GM19455 (cell line): ENCODE results near the gene HOXB9.

ENCODE experiments used
- ATAC-seq: cut with Tn5 transposase; IDR thresholded peaks from one replicate; pipeline ENCODE4 v1.9.1; 2021; ENCODE audit not compliant: unreplicated experiment

Gene HOXB9

DNA sequence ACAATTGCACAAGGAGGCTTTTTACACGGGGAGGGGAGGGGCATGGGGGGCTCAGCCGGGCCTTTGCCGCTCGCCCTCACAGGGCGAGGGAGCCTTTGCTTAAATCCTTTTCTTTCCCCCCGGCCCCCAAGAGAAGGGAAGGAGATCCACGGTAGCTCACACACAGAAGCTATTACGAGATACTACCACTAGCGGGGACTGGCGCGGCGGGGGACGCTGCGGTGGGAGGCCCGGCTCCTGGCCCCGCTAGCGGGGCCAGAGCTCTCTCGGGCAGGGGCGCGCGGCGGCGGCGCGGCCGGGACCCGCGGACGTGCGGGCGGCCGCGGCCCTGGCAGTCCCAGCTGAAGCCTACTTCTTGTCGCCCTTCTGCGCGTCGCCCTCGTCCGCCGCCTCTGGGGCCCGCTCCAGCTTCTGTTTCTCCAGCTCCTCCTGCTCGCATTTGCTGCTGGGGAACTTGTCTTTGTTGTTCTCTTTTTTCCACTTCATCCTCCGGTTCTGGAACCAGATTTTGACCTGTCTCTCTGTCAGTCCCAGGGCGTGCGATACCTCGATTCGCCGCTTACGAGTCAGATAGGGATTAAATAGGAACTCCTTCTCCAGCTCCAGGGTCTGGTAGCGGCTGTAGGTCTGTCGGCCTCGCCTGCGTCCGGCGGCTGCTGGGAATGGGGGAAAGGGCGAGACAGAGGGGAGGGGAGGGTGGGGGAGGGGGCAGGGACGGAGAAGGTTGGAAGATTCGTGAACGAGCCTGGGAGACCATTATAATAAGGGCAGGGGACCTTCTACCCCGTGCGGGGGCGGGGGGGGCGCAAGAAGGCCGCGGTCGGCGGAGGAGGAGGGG is 13.1 kb downstream of the HOXB9 start:
- ATAC-seq, result no peak

DNA sequence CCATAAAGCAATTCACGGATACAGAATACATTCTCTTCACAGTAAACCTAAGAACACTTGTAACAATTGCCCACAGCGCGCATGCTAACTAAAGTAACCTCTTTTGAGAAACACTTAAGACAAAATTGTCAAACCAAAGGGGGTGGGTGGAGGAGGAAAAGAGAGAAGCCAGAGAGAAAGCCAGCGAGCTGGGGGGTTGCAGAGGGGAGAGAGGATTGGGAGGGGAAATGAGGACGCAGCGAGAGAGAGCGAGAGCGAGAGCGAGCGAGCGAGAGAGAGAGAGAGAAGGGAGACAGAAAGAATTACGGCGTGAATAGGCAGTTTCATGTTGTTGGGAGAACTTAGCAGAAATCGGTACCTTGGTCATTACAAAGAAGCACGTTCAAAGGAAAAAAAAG is 13.7 kb downstream of the HOXB9 start:
- ATAC-seq, result no peak

DNA sequence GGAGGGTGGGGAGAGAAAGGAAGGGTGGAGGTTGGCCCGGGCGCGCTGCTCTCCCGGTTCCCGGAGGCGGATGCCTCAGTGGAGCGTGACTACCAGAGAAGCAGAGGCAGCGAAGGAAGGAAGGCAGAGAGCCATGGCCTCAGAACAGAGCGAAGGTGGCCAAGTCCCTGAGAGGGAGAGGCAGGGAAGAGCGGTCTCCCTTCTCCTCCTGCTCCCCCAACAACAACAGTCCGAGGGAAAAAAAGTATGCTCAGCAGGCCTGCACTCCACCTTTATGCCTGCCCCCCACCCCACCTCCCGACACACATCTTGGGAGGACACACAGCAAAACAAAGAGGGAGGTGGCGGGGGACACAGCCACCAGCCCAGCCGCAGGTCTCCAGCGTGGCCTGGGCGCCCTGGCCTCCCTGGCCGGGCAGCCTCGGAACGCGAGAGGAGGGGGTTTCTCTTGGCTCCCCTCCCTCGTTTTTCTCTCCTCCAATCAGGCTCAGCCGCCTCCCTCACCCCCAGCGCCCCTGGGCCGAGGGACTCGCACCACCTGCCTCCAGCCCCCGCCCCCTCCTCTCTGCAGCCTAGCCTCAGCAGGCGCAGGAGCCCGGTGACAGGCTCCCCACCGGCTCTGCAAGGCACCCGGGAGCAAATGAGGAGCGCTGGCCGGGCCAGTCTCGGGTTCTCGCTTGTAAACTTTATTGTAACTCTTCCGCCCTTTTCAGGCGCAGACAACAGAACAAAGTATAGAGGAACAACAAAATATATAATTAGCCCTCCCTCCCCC is 14.3 kb downstream of the HOXB9 start:
- no peak for ATAC-seq

DNA sequence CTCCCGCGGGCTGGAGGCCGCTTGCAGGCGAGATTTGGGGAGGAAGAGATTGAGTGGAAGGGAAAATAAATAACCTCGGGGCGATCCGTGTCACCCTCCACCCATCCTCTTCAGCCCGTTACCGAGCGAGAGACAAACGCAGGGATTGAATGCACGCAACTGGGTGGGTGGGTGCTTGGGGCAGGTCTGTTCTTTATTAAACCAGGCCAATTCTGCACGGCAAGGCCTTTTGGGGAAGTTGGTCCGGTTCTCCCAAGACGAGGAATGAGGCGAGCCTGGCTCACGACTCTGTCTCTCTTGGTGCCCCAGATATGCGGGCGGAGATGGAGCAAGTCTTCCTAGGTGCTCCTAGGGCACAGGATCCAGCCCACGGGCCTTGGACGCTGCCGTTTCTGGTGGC is 14.9 kb downstream of the HOXB9 start:
- ATAC-seq, result no peak

- ATAC-seq, result no peak
These were observed 15.6 kb downstream of the HOXB9 start, which contains the start of gene HOXB7 for GRCh38 chr17:48610282-48611211. TSS of gene HOXB7 (minus strand) at chr17:48611017. CDS start at chr17:48610918, 99 bp downstream.

DNA sequence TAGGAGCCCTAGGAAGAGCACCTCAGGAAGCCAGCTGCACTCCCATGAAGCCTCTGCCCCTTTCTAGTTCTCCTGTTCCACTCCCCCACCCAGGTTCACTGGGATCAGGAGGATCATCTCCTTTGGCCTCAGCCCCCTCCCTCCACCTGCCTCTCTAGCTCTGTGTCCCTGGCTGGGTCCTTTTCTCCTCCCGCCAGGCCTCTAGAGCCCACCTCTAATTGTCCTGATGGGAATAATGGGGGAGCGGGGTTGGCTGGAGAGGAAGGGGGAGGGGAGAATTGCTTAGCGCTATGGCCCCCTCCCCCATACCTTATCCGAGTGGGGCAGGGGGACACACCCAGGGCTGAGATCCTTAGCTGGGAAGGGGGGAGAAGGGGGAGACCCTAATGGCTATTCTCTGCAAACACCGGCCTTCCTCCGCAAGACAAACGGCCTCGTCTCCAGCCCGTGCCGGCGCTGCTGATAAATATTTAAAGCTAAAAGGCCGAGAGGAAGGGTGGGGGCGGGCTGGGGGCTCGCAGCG is 16.3 kb downstream of the HOXB9 start:
- no peak for ATAC-seq

DNA sequence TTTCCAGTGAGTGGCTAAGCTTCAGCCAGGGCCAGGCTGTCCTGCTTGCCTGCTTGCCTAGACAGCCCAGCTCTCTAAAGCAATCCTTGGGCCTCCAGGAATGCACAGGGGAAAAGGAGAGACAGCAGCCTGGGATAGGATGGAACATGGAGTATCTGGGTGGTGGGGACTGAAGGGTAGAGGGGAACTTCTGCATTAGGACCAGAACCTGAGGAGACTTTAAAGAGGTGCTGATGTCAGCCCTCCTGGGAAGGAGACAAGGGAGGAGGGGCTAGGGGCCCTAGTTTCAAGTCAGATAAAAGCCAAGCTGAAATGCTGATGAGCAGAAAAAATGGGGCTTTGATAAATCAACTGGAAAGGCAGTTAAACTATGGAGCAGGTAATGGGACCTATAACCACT is 17.1 kb downstream of the HOXB9 start:
- ATAC-seq, result no peak

DNA sequence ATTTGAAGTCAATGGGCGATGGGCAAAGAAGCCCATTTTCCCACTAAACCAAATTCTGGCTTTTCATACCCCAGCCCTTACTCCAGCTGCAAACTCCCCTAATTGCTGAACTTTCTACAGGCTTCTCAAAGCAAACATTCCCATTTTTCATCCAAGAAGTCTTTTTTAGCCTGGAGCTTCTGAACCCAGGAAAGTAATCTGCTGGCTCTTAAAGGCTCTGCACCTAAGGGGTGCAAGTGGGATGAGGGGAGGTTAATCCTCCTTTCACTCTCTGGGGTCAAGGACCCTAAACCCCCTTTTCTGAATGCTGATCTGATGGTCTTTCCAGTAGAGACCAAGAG is 17.7 kb downstream of the HOXB9 start:
- ATAC-seq, result no peak

DNA sequence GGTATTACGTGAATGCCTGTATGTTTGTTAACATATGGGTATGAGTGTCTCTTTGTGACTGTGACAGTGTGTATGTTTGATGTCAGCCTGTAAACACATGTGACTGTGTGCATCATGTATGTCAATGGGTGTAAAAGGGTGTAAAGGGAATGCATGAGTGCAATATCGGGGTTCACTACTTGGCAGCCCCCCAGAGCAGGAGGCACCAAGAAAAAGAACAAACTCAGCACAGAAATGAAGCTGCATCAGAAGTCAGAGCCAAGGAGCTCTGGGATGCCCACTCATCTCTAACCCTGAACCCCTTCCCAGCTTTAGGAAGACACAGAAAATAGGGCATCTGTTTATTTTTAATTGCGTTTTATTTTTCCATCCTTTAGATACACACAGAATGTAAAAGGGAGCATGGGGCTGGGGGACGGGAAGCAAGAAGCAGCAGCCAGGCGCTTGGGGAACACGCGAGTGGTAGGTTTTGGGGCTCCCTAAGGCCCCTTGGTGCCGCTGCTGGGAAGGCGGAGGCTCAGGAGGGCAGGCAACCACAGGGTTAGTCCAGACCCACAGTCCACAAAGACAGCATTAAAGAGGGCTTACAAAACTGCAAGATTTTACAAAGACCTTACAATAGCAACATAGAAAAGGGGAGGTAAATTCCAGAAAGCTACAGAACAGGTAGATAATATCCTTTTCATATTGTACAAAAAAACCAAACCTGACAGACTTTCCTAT is 19.1 kb downstream of the HOXB9 start:
- no peak for ATAC-seq

DNA sequence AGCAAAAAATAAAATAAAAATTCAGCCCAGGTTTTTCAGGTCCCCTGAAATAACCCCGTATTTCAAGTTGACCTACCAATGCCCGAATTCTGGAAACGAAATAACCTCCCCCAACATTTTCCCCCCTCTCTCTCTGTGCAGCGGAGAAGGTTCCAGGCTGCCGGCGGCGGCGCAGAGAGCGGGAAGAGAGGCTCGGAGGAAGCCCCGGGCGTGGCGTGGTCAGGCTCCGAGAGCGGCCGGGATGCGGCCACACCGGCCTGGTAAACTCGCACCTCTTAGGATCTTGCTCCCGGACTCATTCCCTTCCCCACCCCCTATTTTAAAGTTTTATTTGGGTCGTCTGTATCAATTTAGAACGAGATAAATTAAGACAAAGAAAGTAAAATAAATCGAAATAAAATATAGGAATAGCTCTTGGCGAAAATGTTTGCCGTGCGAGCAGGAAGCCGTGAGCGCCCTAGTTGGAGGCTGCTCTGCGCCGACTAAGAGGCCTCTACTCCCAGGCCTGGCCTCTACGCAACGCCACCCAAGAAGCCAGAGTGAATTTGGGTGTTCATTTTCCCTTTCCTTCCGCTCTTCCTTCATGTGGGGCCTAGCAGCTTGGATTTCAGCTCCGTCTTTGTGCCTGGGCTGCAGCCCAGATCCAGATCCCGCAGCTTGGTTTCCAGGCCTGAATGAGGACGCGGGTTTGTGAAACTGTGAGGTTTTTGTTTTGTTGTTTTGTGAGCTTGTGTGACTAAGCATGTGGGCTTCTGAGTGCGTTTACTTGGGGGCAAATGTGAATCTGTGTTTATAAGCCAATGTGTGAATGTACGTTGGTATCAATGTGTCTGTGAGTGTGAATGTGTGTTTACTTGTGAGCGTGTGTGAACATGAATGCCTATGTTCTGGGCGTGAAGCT is 19.9 kb downstream of the HOXB9 start:
- ATAC-seq, result no peak

DNA sequence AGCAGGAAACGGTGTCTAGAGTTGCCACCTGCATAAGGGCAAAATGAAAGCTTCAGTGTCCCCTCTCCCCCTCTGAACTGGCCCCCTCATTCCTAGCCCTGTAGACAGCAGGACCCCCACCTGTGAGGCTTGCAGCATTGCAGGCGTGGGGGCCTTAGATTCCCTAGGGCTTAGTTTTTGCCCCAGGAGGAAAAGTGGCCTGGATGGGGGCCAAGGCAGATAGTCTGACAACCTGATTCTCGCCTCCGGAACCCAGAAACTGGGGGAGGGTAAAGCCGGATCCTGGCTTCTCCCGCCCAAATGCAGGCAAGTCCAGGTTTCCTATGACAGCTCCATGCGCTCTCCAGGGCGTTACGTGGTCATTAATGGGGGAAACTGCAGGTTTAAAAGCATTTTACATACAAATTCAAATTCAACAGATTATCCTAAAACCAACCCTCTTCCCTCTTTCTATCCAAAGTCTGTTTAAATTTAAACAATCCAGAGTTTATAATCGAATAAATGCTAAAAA is 20.7 kb downstream of the HOXB9 start:
- no peak for ATAC-seq

GRCh38 chr17:48604770-48605329 is 21.3 kb downstream of the HOXB9 start, which contains the start of gene HOXB6:
TSS of gene HOXB6 (minus strand) at chr17:48604986. CDS start at chr17:48598150, 6,836 bp downstream.
- no peak for ATAC-seq

GRCh38 chr17:48603959-48604769 is 22.0 kb downstream of the HOXB9 start:
- no peak for ATAC-seq

- ATAC-seq, result no peak
These were observed 24.4 kb downstream of the HOXB9 start for GRCh38 chr17:48601539-48602425.

DNA sequence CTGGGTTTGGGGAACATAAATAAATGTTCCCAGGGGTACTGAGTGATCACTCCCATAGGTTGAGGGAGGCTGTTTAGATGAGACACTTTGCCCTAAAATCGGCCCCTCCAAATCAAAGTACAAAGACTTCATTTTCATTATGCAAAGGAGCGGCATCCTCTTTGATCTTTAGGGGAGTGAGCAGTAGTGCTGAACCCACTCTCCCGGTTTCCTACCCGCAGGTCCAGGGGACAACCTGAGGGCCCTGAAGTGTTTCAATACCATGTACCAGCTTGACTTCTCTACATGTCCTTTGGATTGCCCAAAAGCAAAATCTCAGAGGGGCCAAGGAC is 25.0 kb downstream of the HOXB9 start:
- ATAC-seq, result no peak

DNA sequence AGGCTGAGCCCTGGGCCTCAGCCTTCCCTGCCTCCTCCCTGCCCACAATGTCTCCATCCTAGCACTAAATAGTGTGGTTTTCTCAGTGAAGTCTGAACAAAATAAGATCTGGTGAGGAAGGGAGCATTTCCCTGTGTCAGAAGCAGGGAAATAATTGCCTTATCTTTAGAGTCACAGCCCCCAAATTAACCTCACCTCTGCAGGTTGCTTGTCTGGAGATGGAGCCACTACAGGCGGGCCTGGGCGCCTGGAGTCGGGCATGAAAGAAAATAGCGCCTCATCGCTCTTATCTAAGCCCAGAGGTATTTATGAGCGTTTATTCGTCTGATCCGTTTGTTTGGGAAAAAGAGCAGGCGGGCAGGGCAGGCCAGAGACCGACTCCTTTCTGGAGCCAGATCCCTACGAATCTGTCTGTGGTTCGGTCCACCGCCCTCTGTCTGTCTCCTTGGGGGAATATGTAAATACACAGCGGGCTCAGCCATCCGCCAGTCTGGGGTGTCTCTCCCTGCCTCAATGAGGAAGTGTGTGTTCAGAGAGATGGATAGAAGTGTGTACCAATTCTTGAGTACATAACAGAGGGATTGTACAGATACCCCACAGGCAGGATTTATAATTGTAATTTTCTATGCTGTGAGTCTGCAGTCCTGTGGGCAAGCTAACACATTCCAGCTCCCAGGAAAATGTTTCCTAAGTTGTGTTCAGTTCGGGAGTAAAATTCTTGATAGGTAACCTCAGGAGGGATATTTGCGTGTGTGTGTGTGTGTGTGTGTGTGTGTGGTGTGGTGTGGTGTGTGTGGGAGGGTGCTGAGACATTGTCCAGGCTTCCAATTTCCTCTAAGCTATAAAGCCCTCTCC is 25.7 kb downstream of the HOXB9 start:
- no peak for ATAC-seq
